Urothelium cell line (cell line): ENCODE results near the gene PAX5.

ENCODE experiments used
- DNase-seq: peaks from one replicate; pipeline ENCODE4 v3.0.0; 2011; ENCODE audit warnings: low spot score, mixed read lengths
- FAIRE-seq: peaks from 2 replicates; lab custom pipeline; 2011; peaks lifted over from hg19 to GRCh38; lab: Jason Lieb, UNC

The PAX5 gene

DNA sequence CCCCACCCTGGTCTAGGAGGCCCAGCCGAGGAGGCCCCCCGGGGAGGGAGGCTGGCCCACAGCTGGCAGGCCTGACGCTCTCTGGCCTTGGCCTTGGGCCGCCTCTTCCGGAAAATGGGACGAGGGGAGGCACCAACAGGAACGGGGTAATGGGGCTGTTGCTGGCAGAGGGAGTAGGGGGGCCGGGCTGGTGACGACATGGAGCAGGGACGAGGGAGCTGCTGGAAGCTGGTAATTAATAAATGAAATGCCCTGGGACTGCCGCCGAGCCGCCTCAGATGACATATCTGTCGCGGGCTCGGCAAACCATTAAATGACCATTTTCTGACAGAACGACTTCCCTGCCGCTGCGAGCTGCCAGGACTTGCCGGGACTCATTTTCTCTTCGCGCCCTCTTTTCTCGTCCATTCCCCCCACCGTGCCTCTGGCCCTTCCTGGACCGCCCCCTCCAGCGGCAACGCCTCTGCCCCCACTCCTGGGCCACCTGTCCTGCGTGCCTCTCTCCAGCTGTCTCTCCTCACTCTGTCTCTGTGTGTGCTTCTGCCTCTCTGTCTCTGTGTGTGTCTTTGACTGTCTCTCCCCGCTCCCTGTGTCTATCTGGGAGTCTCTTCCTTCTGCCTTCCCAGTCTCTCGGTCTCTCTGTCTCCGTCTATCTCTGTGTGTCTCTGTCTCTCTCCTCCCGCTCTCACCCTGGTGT lies 215.7 kb downstream of the PAX5 start:
- no peak for DNase-seq
- FAIRE-seq: no peak

DNA sequence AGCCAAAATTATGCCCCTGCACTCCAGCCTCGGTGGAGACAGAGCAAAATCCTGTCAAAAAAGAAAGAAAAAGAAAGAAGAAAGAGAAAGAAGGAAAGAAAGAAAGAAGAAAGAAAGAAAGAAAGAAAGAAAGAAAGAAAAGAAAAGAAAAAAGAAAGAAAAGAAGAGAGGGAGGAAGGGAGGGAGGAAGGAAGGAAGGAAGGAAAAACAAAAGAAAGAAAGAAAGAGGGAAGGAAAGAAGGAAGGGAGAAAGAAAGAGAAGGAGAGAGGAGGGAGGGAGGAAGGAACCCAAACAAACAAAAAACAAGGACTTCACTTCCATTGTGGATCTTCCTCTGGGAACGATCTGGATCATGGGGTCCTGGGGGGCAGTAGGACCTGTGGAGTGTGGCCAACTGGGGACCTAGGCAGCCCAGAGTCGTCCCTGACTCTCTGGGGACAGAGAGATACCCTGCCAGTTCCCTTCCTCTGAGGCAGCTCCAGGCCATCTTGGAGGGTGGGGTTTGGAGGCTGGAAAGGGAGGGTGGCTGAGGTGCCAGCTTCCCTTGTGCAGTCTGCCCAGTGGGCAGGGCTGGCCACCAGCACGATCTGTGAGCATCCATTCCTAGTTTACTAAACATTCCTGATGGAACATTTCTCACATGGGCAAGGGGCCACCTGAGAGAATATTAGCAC lies 216.8 kb downstream of the PAX5 start:
- FAIRE-seq (no peak), DNase-seq (no peak)

DNA sequence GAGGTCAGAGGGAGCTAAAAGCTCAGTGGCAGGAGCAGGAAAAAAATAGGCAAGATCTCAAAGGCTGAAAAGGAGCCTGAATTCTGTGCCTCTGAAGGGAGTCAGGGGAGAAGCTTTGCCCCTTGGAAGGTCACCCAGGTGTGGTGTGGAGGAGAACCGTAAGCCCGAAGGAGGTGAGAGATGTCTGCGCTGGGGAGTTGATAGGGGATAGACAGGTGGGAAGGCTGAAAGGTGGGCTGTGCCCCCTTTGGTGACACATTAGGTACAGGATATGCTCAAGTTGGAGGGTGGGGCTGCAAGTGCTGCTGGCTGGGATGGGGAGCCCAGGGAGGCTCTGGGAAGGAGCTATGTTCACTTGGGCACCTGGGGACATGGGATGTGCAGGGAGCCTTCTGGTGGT lies 217.7 kb downstream of the PAX5 start:
- DNase-seq (no peak), FAIRE-seq (no peak)

DNA sequence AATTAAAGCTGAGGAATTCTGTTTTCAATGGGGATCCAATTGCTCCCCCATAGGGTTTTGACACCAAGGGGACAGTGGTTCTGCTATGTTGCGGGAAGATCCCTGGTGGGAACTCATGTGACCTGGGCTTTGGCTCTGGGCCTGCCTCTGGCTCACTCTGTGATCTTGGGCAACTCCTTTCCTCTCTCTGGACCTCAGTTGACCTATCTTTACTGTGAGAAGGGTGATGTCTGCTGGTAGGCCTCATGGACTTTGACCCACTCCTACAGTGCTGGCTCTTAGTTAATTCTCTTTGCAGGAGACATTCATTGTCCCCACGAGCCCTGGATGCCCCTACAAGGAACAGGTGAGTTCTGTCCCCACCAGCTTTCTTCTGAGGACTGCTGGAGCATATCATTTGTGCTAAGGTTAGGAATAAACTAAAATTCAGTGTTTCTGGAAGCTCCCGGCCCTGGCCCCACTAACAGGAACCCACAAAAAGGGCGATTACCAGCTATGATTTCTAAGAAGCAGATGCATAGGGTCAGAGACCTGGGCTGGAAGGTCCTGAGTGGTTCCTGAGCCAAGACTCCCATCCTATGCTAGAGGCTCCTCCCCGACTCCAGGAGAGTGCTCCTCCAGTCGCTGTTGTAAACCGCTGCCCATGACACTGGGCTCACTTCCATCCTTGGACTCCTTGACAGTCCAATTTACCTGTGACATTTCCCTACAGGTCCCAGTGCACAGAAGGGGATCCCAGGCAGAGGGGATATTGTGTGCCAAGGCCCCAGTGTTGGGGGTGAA lies 218.3 kb downstream of the PAX5 start:
- no peak for FAIRE-seq
- DNase-seq: no peak

DNA sequence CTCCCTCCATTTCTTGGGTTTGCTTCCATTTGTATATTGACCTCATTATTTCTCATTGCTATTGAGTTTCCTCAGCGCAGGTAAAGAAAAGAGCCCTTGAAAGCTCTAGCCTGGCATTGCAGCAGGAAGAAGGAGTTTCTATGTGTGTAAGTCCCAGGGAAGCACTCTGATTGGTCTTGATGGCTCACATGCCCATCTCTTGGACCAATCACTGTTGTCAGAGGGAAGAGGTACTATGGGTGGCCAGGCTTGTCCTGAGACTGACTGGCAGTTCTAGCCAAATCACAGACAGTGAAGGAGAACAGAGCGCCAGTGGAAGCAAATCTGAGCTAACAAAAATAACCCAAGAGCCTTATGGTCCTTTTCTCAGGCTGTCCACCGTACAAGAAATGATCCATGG lies 219.0 kb downstream of the PAX5 start:
- no peak for FAIRE-seq

DNA sequence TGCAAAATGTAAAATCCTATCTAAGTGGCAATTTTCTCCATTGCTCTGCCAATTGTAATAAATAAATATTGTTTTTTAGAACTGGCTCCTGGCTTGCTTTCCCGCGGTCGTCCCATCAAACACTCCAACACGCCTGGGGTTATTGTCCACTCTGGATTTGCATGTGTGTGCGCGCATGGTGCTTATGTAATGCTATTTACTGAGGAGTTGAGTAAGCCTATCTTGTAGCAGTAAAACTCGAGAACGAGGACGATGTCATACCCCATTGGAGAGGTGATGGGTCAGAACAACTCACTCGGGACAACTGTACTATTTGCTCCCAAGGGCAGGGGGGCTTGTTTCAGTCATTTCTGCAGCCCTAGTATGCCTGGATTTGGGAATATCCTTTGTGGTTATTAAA lies 220.9 kb downstream of the PAX5 start:
- no peak for DNase-seq
- FAIRE-seq: no peak

More for the DNA sequence above, 219.0 kb downstream of the PAX5 start:
- DNase-seq: no peak

DNA sequence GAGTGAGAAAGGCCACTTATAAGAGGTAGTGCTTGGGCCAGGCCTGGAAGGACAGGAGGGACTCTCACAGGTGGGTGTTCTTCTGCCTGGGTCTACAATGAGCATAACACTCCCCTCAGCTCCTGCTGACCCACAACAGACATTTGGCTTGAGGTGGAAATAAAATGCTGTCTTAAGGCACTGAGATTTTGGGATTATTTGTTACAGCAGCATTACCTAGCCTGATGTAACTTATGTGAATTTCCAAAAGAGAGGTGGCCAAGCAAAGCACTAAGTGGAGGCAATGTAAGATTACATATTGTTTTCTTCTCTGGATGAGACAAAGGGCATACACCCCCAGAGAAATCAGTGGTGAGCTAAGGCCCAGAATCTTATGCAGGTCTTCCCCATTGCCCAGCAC lies 221.5 kb downstream of the PAX5 start:
- DNase-seq: no peak
- no peak for FAIRE-seq

DNA sequence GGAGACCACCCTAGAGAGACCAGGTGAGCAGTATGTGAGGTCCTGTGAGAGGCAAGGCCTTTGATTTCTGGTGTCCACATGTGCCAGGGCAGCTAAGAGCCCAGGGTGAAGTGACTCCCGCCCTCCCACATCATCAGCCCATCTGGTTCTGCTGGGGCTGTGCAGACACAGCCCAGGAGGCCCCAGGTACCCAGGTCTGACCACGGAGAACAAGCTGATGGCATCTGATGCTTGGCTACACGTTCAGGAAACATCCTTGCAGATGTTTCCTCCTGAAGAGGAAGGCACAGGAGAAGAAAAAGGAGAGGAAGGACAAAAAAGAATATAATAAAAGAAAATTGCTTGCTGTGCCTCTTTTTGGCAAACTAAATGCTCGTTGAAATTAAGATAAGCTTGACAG lies 225.8 kb downstream of the PAX5 start:
- no peak for FAIRE-seq
- DNase-seq: no peak

DNA sequence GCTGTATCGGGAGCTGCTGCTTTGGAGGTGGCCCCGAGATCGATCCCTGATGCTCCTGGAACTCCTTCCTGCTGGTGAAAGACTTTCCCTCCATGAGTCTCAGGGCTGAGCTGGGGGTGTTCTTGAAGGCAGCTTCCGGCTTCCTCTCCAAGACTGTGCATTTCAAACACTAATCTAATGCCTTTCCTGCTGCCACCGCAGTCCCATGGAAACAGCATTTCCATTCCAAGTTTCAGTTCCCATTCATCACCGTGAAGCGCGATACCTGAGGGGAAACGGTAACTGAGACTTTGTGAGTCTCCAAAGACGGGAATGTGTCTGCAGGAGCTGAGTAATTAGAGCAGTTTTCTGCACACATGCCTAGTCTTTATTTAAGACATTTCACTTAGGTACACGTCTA lies 230.1 kb downstream of the PAX5 start:
- no peak for FAIRE-seq
- no peak for DNase-seq

DNA sequence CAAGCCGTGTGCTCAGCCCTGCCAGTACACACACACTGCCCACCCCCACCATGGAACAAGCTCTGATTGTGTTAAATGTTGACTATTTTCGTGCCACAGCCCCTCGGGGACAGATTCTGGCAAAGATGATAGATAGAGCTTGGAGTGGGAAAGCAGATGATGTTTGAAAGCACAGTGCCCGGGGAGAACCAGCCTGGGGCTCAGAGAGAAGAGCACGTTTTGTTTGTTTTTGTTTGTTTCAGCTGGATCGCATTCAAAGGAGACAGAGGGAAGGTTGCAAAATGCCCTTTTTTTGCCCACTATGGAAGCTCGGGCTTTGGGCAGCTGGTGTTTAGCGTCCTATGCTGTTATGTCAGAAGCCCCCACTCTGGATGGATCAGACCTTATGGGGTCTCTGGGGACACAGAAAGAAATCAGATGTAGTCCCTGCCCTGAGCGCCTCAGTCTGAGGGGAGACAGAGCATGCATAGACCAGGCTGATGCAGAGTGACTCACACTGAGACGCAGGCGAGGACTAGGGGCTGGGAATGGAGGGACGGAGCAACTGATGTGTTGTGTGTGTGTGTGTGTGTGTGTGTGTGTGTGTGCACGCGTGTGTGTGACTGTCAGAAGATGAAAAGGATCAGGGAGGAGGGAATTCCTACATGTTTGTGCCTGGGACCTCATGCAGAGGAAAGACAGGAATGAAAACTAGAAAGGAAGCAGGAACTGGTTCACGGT lies 231.7 kb downstream of the PAX5 start:
- FAIRE-seq (peak; percentile 96), DNase-seq (peak; percentile 51)

DNA sequence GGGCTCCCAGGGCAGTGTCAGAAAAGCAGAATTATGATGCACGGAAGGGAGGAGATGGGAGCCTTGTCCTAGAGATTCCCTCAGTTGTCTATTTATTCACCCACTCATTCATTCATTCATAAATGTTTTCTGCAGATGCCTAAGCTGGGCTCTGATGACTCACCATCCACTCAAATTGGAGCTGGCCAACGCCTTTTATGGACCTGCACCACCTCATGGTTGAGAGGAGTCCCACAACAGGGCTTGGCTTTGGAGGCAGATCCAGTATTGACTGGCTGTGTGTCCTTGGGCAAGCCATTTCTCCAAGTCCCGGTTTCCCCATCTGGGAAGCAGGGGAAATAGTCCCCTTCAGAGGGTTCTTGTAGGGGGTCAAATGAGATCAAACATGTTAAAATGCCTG lies 233.6 kb downstream of the PAX5 start:
- DNase-seq (no peak), FAIRE-seq (no peak)

DNA sequence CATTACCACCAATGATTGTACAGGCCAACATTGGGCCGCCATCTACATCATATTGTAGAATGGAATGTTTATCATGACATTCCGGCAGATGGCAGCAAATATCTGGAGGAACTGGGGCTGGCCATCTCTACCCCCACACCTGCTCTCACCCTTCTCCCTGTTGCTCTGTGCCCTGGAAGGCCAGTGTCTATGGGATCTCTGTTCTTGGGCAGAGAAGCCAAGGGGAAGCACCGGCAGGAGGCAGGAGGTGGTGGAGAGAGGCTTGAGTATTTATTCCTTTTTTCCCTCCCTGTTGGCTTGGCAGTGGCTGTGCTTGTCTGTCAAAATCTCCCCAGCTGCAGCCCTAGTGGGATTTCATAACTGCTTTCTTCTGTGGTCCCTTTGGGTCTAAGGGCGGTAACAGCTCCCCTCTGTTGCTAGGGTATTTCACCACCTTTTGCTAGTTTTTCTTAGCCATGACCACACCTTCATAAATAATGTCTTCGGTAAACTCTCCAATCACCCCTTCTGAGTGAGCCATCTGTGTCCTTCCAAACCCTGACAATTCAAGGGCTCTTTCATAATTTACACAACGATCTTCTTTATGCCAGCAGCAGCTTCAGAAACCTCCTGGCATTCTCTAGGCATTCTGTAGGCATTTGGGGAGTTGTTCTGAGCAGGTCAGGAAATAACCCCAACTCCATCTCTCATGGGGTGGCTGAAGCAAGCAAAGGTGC lies 235.6 kb downstream of the PAX5 start:
- DNase-seq (peak; percentile 77), FAIRE-seq (no peak)

DNA sequence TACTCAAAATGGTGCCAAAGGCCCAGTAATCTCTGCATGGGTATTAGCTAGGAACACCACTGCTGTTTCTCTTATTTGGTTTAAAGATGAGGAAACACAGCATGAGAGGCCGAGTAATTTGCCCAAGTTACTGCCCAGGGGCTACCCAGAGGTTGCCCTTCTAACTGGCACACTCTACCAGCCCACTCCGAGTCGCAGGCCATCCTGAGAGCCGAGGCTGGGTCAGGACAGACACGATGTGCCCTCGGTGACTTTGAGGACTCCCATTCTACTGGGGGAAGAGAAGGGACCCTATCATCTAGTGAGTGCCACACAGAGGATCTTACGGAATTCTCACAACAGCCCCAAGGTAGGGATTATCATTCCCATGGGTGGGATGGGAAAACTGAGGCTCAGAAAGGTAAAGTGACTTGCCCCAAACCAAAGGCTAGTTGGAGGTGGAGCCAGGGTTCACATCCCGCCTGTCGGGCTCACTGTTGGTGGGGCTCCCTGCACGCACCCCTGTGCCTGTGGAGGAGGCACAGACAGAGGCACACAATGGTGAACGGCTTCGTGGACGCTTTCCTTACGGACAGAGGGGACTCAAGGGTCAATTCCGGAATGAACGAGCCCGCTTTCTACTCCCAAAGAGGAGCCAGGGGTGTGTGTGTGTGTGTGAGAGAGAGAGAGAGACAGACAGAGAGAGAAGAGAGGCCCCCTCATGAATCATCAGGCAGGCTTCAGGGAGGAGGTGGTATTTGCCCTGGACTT lies 236.4 kb downstream of the PAX5 start:
- DNase-seq (no peak), FAIRE-seq (no peak)

DNA sequence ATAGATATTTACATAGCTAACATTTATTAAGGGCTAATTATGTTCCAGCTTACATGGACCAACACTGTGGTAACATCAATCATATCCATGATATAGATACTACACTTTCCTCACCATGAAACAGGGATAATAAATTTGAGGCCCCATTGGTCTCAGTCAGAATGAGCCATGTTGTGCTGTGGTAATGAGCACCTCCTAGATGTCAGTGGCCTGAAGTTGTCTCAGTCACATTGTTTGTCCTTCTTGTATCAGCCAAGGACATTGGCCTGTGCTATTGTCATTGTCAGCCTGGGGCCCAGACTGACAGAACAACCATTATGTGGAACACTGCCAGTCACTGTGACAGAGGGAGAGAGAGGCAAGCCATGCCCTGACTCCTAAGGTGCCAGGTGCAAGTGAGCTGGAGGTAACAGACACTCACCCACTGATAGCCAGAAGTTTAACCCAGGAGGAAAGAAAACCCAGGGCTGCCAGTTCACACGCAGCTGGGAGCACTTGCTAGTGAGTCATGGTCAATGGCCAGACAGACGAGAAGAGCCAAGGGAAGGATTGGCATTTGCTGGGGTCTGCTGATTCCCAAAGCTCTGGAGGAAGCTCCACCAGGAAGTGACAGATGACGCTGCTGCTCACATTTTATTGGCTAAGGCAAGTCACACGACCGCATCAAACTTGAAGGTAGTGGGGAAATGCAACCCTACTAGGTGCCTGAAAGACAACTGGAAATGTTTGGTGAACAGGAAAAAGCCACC lies 237.2 kb downstream of the PAX5 start:
- no peak for DNase-seq
- FAIRE-seq: peak; percentile 37

DNA sequence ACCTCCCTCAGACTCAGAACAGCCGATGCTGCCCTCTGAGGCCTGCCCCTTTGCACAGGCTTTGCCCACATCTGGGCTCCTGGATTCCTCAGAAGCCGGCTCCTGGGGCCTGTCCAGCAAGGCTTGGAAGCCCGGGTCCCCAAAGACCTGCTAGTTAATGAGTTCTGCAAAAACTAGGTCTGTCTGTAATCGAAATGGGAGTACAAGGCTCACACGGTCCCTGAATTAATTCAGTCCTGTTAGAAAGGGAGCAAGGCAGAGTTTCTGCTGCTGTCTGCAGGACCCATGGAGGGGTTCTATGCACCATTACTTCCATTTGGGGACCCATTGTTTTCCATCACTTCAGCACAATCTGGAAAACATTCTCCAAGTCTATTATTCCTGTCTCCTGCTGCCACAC lies 239.6 kb downstream of the PAX5 start:
- FAIRE-seq: no peak

DNA sequence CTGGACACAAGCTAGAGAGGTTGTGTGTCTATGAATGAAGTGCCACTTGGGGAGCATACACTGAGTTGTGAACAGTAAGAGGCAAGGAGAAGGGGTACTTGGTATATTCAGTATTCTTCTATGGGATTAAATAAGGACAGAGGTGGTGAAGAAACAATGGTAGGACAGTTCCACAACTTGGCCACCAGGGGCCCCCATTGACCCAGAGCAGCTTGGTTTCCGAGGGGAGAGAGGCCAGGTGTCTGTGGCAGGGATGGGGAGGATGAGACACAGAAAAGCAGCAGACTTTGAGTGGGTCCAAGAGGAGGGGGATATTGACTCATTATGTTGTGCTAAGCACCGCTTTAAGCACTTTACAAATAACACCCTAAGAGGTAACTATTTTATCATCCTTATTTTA lies 240.8 kb downstream of the PAX5 start:
- no peak for DNase-seq
- FAIRE-seq: no peak

More for the DNA sequence above, 239.6 kb downstream of the PAX5 start:
- DNase-seq: no peak

DNA sequence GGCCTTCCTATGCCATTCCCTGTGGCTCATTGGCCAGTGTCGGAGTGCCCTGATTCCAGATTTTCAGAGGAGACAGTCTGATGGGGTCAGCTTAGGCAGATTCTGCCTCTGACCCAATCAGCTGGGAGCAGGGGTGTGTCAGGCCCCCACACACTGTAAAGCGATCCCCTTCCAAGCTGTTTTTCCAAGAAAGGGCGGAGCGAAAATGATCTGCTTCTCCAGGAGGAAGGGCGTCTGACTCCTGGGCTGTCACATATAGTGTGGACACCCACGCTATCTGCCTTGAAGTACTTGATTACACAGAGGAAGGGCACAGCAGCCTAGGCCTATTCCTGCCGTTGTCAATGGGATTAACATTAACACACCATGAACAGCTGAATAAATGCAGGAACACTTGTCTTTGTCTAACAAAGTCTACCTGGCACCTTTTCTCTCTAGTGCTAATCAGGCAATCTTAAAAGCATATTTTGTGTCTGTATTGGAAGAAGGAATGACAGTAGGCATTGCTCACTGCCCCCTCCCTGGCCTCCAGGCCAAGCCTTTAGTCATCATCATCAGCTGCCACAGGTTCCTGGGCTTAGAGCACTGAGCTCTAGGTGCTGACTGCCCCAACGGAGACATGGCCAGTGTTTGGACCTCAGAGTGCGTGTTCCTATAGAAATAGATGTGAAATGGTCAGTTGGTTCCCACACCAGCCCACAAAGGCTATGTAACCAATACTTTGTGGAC lies 242.7 kb downstream of the PAX5 start:
- no peak for FAIRE-seq
- DNase-seq: no peak

DNA sequence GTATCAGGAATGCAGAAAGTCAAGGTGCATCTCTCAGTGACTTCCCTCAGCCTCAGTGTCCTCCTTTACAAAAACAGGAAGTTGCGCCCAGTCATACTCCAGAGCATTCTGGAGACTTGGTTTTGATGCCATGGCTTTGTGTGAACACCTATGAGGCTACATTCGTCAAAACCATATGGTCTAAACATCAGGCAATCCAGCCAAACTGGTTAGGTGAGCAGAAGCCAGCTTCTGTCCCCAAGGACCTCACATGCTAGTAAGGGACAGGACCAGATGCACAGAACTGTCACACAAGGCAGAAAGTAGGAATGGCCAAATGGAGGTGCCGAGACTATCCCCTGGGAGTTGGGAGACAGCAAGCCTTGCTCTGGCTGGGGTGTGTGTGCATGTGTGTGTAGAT lies 244.2 kb downstream of the PAX5 start:
- FAIRE-seq (no peak), DNase-seq (no peak)

DNA sequence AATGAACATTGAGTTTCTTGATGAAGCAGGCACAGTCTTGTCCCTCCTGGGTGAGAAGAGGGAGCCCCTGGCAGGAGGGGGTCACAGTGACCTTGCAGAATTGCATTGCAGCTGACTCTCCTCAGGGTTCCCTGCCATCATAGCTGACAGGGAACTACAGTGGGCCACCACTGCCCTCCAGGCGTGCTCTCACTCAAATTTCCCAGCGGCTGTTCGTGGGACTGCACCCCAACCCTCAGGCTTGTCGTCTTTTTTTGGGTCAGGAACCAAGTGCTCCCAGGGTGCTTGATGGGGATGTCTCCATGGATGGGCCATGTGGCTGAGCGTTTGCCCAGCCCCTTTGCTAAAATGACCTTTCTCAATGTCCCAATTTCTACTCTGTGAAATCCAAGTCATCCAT lies 245.5 kb downstream of the PAX5 start:
- no peak for FAIRE-seq
- no peak for DNase-seq
